Upper lobe of right lung (tissue), 1 donor: Measurements from ENCODE around the gene RPS15. TPM values are rescaled to one million over a fixed set of nuclear protein-coding genes. Genes with fewer than 3 reads are reported as not detected.

Source experiments
- ATAC-seq: fragments of 200-7000 bp; cut with Tn5 transposase; one replicate; pipeline ENCODE4 v1.9.1; 2020; ENCODE audit warnings: mild to moderate bottlenecking, moderate library complexity
- DNase-seq: peaks from one replicate; pipeline ENCODE4 v3.0.0-alpha.2; 2020
- H3K27ac ChIP-seq: fragments of 200-600 bp; one replicate; pipeline ENCODE4 v1.8.0; 2022
- H3K27me3 ChIP-seq: fragments of 200-600 bp; one replicate; pipeline ENCODE4 v1.8.0; 2022; ENCODE audit warnings: mild to moderate bottlenecking
- H3K36me3 ChIP-seq: fragments of 200-600 bp; one replicate; pipeline ENCODE4 v1.8.0; 2022
- H3K4me1 ChIP-seq: fragments of 200-600 bp; one replicate; pipeline ENCODE4 v1.8.0; 2022
- H3K4me3 ChIP-seq: fragments of 200-600 bp; one replicate; pipeline ENCODE4 v1.8.0; 2022; ENCODE audit warnings: mild to moderate bottlenecking
- H3K9me3 ChIP-seq: fragments of 200-600 bp; one replicate; pipeline ENCODE4 v1.8.0; 2022
- intact Hi-C: fragments of 100-400 bp; cut with DNase I; formaldehyde crosslinking; loops from one replicate; pipeline ENCODE4 v1.11.0; 2022
- total RNA-seq: library from RNA; stranded (reverse); fragmentation: NEBNext Ultra II Directional; extraction: Animal tissue kit (Norgen Biotek cat#: 25700); gene quantifications from one replicate; pipeline ENCODE4 v1.2.1, GENCODE V29; 2021
- TF ChIP-seq, protein P1 (sequence below): fragments of 200-600 bp; IDR thresholded peaks from one replicate; pipeline ENCODE4 v1.8.0; 2022; ENCODE audit warnings: antibody characterized with exemption
- donor health status: DM: no; HTN: yes; CAD: no; lungs with severe emphysema.

Gene RPS15
- total RNA-seq, 1 donor from 2014 or later = 841 TPM

DNA sequence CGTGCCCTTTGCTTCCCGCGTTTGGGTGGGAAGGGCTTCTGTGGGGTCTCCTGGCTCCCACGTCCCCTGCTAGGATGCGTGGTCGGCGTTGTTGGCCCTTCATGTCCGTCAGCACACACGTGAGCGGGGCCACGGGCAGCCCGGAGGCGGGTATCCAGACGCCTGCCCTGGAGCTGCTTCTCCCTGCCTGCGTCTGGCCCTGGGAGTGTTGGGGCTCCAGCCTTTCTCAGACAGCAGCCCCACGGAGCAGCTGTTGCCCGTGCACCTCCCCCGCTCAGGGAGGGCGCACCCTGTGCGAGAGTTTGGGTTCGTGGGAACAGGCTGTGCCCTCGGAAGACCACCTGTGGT is 16.3 kb upstream of the RPS15 start:
- DNase-seq = no peak
- intact Hi-C loops = no loop called here
- no peak overlapping the region for H3K27ac ChIP-seq
- H3K4me1 ChIP-seq = peaks cover 13% of the 10 kb centered on the region
- TF ChIP-seq, protein P1, sequence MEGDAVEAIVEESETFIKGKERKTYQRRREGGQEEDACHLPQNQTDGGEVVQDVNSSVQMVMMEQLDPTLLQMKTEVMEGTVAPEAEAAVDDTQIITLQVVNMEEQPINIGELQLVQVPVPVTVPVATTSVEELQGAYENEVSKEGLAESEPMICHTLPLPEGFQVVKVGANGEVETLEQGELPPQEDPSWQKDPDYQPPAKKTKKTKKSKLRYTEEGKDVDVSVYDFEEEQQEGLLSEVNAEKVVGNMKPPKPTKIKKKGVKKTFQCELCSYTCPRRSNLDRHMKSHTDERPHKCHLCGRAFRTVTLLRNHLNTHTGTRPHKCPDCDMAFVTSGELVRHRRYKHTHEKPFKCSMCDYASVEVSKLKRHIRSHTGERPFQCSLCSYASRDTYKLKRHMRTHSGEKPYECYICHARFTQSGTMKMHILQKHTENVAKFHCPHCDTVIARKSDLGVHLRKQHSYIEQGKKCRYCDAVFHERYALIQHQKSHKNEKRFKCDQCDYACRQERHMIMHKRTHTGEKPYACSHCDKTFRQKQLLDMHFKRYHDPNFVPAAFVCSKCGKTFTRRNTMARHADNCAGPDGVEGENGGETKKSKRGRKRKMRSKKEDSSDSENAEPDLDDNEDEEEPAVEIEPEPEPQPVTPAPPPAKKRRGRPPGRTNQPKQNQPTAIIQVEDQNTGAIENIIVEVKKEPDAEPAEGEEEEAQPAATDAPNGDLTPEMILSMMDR = no peak
- no peaks in the 10 kb centered on the region for H3K9me3 ChIP-seq
- H3K27me3 ChIP-seq = no peaks in the 10 kb centered on the region
- ATAC-seq = no peak
- no peak overlapping the region for H3K4me3 ChIP-seq
- peaks cover 85% of the 10 kb centered on the region for H3K36me3 ChIP-seq

DNA sequence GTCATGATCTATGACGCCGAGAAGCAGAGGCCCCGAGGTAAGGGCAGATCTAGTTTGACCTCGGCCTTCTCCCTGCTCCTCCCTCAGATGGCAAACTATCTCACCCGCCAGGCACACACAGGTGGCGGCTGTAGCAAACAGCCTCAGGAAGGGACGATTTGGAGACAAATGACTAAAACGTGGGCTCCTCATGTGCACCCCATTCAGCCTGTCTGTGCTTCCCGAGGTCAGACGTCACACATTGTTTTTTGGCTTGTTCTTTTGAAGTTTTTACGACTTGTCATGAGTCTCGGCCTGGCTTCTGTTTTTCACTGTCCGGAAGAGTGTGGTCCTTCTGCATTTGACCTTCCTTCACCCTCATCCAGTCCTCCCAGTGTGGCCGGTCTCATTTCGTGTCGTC is 15.8 kb upstream of the RPS15 start:
- peaks cover 9% of the 10 kb centered on the region for H3K4me1 ChIP-seq
- H3K36me3 ChIP-seq = peaks cover 89% of the 10 kb centered on the region
- no peaks in the 10 kb centered on the region for H3K27me3 ChIP-seq
- ATAC-seq (no peak), DNase-seq (no peak)
- TF ChIP-seq, protein P1 = no peak
- no peak overlapping the region for H3K4me3 ChIP-seq
- no peaks in the 10 kb centered on the region for H3K9me3 ChIP-seq
- no peak overlapping the region for H3K27ac ChIP-seq
- intact Hi-C loops = no loop called here

DNA sequence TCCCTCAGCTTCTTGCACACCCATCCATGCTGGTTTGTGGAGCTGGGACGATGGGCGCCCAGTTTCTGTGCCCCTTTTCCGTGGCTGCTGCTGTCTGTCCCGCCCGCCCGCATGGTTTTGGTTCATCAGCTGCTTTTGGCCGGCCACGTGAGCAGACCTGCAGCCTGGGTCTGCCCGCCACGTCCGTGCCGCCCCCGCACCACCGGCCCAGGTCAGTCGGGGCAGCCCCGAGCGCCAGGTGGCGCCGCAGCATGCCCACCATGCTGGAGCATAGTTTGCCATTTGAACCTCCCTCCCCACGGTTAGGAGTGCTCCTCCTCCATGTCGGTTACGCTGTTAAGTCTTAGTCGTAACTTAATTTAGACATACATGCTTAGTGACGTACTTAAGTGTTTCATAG is 15.3 kb upstream of the RPS15 start:
- peaks cover 3% of the 10 kb centered on the region for H3K4me1 ChIP-seq
- H3K4me3 ChIP-seq = no peak overlapping the region
- no peaks in the 10 kb centered on the region for H3K27me3 ChIP-seq
- peaks cover 91% of the 10 kb centered on the region for H3K36me3 ChIP-seq
- no peak overlapping the region for H3K27ac ChIP-seq
- DNase-seq = no peak
- intact Hi-C loops = no loop called here
- ATAC-seq = no peak
- TF ChIP-seq, protein P1 = no peak
- no peaks in the 10 kb centered on the region for H3K9me3 ChIP-seq

DNA sequence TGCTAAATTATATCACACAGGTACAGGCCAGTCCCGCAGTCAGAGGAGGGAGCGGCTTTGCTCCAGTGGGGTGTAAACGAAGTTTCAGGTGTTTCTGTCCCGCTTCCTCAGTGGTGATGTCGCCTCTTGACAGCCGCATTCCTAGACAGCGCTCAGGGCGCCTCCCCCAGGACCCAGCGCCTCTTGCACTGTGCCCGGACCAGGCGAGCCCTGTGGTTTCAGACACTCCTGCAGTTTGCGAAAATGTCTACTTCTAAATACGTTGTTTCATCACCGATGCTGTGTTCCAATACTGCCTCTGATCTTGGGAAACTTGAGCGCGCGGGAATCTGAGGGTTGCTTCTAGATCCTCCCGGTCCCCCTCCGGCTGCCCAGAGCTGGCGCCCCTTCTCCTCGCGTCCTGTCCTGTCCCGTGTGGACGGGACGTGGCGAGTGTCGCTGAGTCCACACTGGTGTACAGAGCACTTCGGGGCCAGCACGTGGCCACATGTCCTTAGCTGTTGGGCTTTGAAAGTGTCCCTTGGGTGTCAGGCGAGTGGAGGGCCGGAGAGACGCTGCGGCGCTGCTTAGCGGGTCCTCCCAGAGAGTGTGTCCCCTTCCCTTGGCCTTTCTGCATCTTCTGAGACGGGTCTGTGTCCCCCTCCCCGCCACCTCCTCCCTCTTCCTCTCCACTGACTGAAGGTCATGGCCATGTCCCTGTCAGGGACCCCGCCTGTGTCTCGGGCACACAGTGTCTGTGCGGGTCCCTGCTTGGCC is 14.6 kb upstream of the RPS15 start:
- TF ChIP-seq, protein P1 = no peak
- DNase-seq (no peak), ATAC-seq (no peak)
- intact Hi-C loops = no loop called here
- no peaks in the 10 kb centered on the region for H3K4me1 ChIP-seq
- H3K36me3 ChIP-seq = peaks cover 91% of the 10 kb centered on the region
- H3K9me3 ChIP-seq = no peaks in the 10 kb centered on the region
- no peak overlapping the region for H3K27ac ChIP-seq
- H3K27me3 ChIP-seq = no peaks in the 10 kb centered on the region
- no peak overlapping the region for H3K4me3 ChIP-seq

DNA sequence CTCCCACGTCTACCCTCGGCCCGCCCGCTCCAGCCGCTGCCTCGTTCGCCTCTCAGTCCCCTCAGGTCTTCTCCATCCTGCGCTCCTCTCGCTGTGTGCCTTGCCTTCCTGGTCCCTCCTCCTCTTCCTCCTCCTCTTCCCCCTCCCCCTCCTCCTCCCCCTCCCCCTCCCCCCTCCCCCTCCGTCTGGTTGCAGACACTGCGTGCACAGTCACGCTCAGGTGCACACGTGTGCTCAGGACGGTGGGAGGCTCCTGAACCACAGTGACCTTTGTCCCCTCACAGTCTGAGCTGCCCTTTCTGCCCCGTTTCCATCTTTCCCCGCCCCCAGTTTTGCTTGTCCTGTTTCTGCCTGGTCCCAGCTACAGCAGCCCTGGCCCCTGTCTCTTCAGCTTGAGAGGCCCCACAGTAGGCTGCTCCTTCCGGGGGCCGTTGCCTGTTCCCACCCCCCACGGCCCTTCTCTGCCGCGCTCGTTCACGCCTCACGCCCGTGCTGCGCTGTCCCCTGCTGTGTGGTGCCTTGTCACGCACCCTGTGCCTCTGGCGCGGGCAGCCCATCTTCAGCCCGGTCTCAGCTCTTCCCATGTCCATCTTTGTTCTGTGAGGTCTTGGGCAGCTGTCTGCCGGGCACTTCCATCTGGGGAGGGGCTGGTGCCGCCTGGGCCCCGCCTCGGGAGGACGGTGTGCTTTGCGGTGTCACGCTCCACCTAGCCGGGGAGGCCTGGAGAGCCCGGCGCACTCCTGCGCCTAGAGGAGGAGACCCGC is 13.8 kb upstream of the RPS15 start:
- Histone ChIP-seq H3K36me3 (peaks cover 91% of the 10 kb centered on the region), H3K27me3 (no peaks in the 10 kb centered on the region), H3K4me3 (no peak overlapping the region), H3K4me1 (no peaks in the 10 kb centered on the region), H3K9me3 (no peaks in the 10 kb centered on the region), H3K27ac (no peak overlapping the region)
- no peak for DNase-seq
- intact Hi-C loops = no loop called here
- ATAC-seq = no peak
- TF ChIP-seq, protein P1 = no peak
